Heart left ventricle (tissue), 16 donors: ENCODE data around the gene PPFIA3. TPM values are rescaled to one million over a fixed set of nuclear protein-coding genes. Genes with fewer than 3 reads are reported as not detected.
A peak's percentile ranks its signal among the peaks of the same experiment; 100 is the strongest.

Experiments
- ATAC-seq, 4 donors: fragments of 200-7000 bp; cut with Tn5 transposase; one replicate each; pipeline ENCODE4 v1.9.1; 2020 to 2022; ENCODE audit warnings: moderate library complexity in 4 of 4, mild to moderate bottlenecking in 3 of 4, moderate number of reproducible peaks in 1 of 4
- DNase-seq, 5 donors: peaks; one replicate each; pipeline ENCODE4 v3.0.0-alpha.2; 2020
- H3K27ac ChIP-seq, 12 donors: fragments of 200-600 bp; sonication (generic) in 4 of 12; one replicate each; pipeline versions ENCODE4 v1.5.0 to v1.8.0; 2016 to 2022; ENCODE audit warnings: mild to moderate bottlenecking in 2 of 12
- H3K27me3 ChIP-seq, 9 donors: fragments of 200-600 bp; sonication (generic) in 2 of 9; one replicate each; pipeline versions ENCODE4 v1.5.1 to v1.8.0; 2016 to 2022; ENCODE audit warnings: mild to moderate bottlenecking in 3 of 9
- H3K36me3 ChIP-seq, 9 donors: fragments of 200-600 bp; sonication (generic) in 2 of 9; one replicate each; pipeline versions ENCODE4 v1.5.0 to v1.8.0; 2018 to 2022; ENCODE audit warnings: mild to moderate bottlenecking in 2 of 9
- H3K4me1 ChIP-seq, 12 donors: fragments of 200-600 bp; sonication (generic) in 4 of 12; one replicate each; pipeline versions ENCODE4 v1.5.0 to v1.8.0; 2016 to 2022; ENCODE audit warnings: mild to moderate bottlenecking in 3 of 12
- H3K4me3 ChIP-seq, 12 donors: fragments of 200-600 bp; sonication (generic) in 4 of 12; one replicate each; pipeline versions ENCODE4 v1.5.0 to v1.8.0; 2017 to 2022; ENCODE audit warnings: mild to moderate bottlenecking in 9 of 12, moderate library complexity in 4 of 12
- H3K9me3 ChIP-seq, 12 donors: fragments of 200-600 bp; sonication (generic) in 4 of 12; one replicate each; pipeline versions ENCODE4 v1.5.0 to v1.8.0; 2016 to 2022; ENCODE audit warnings: mild to moderate bottlenecking in 1 of 12
- CTCF ChIP-seq, 12 donors: fragments of 200-600 bp; sonication (generic) in 4 of 12; IDR thresholded peaks; one replicate each; pipeline versions ENCODE4 v1.5.0 to v1.8.0; 2018 to 2022; ENCODE audit warnings: antibody characterized with exemption in 12 of 12, mild to moderate bottlenecking in 5 of 12
- POLR2A ChIP-seq, 2 donors: fragments of 450-650 bp; IDR thresholded peaks; one replicate each; pipeline ENCODE4 v1.6.1; 2017; ENCODE audit warnings: antibody characterized with exemption in 2 of 2, mild to moderate bottlenecking in 2 of 2, moderate library complexity in 2 of 2
- WGBS, 4 donors: extraction: QIAGEN DNeasy Blood & Tissue Kit in 2 of 4; methylation state at CpG; one replicate each; pipeline versions ENCODE4 v1.1.5 to v1.1.7; 2013 to 2018; 5-methylcytosine and 5-hydroxymethylcytosine counted together
- intact Hi-C, 10 donors: fragments of 100-400 bp; cut with DNase I; formaldehyde crosslinking; loops; one replicate each; pipeline versions ENCODE4 v1.11.1 to v1.14.2; 2022
- polyA plus RNA-seq, 2 donors: library from polyadenylated mRNA; stranded (reverse); fragments of 200-250 nt; gene quantifications; one replicate each; pipeline ENCODE4 v1.2.3, GENCODE V29; 2013
- total RNA-seq, 9 donors: library from RNA; depleted of rRNA in 2 of 9; stranded (reverse); fragments of >200 nt in 2 of 9; fragmentation: NEBNext Ultra II Directional in 3 of 9; extraction: Animal tissue kit (Norgen Biotek cat#: 25700) in 3 of 9; gene quantifications; one replicate each; pipeline versions ENCODE4 v1.1.0 to v1.2.4, GENCODE V29; 2016 to 2023
- donor health status: ischemic (EF 13 %, LVEDD 7.1; RV severe dilation, severe dysfunction).
- donor health status: healthy with polysubstance abuse.
- donor health status: DM: no; HTN: yes; CAD: no.
- donor health status: DM: no; HTN: no; CAD: no.
- donor health status: ischemic (EF 25% LVEDD 6.9; RV normal size, moderate dysfunction).
- donor health status: ischemic (EF 25% LVEDD 5.7; RV mildly dilated, moderate dysfunction).
- donor health status: healthy.
- donor health status: DM: yes; HTN: yes; CAD: no.
- donor health status: ischemic (EF 35%, LVEDD 5.7; RV mildly dilated, moderate dysfunction).
- donor health status: nonischemic (EF 11% LVEDD 7.7; RV severe dilation, severe dysfunction).
- donor health status: DM: yes; HTN: yes; CAD: no.
- donor health status: PGD.
- donor health status: ischemic (EF 29% LVEDD 5.4; RV normal size, mild dysfunction).
- donor health status: nonischemic (EF 23%, LVEDD 6.1; RV moderate dilation, normal function).

Gene PPFIA3
- total and polyA plus RNA-seq, 11 donors: 2.7 to 12.8 (median 5.1) TPM

- no peak for ATAC-seq
- Histone ChIP-seq H3K27me3 (peaks cover 0 to under 1% (median 0%) of the 10 kb centered on the region in 9 donors), H3K4me3 (peak overlapping the region; percentile 81 to 99 (median 90)), H3K9me3 (no peaks in the 10 kb centered on the region), H3K4me1 (peaks cover 0 to 36% (median 27%) of the 10 kb centered on the region in 12 donors), H3K27ac (peak overlapping the region in 6 of 12 donors; percentile 84 to 94 (median 90)), H3K36me3 (peaks cover 3 to 47% (median 40%) of the 10 kb centered on the region in 9 donors)
- TF ChIP-seq POLR2A (IDR thresholded peaks at IDR 0.05) (no peak), CTCF (IDR thresholded peaks at IDR 0.05) (no peak)
- WGBS, 4 donors: 49 to 65% (median 53%) methylated on average over 11 of the region's 11 CpGs
- intact Hi-C loops: loop anchor here in 1 of 10 donors (5.0 kb wide), 1 partner anchor 71 kb away; the partner anchor contains the start of genes HRC and TRPM4
- DNase-seq: no peak
These were observed 33.0 kb upstream of the PPFIA3 start for GRCh38 chr19:49086296-49086695.

- no peak overlapping the region for H3K27ac ChIP-seq
- H3K27me3 ChIP-seq: no peaks in the 10 kb centered on the region
- 90 to 92% (median 91%) methylated on average over 17 of the region's 17 CpGs for WGBS, 4 donors
- intact Hi-C loops: no loop called here
- H3K9me3 ChIP-seq: no peaks in the 10 kb centered on the region
- no peak for TF ChIP-seq CTCF (IDR thresholded peaks at IDR 0.05)
- no peak for TF ChIP-seq POLR2A (IDR thresholded peaks at IDR 0.05)
- H3K4me3 ChIP-seq: no peak overlapping the region
- no peak for ATAC-seq
- no peak for DNase-seq
- peaks cover 0 to 45% (median 31%) of the 10 kb centered on the region in 12 donors for H3K4me1 ChIP-seq
- peaks cover 3 to 99% (median 87%) of the 10 kb centered on the region in 9 donors for H3K36me3 ChIP-seq
These were observed 27.8 kb upstream of the PPFIA3 start for GRCh38 chr19:49091391-49092038.

- peaks cover 3 to 99% (median 91%) of the 10 kb centered on the region in 9 donors for H3K36me3 ChIP-seq
- WGBS, 4 donors: 93 to 95% (median 94%) methylated on average over 6 of the region's 6 CpGs
- H3K4me3 ChIP-seq: no peak overlapping the region
- TF ChIP-seq POLR2A (IDR thresholded peaks at IDR 0.05) (no peak), CTCF (IDR thresholded peaks at IDR 0.05) (no peak)
- peaks cover 0 to 37% (median 24%) of the 10 kb centered on the region in 12 donors for H3K4me1 ChIP-seq
- no peaks in the 10 kb centered on the region for H3K9me3 ChIP-seq
- intact Hi-C loops: no loop called here
- DNase-seq (no peak), ATAC-seq (no peak)
- H3K27me3 ChIP-seq: no peaks in the 10 kb centered on the region
- H3K27ac ChIP-seq: no peak overlapping the region
These were observed 26.7 kb upstream of the PPFIA3 start for GRCh38 chr19:49092686-49093085.
